Erythroblast (primary cell): ENCODE measurements around the gene TBX4.

Experiments used
- GATA1 ChIP-seq: IDR thresholded peaks from 2 replicates; pipeline ENCODE4 v1.6.1; 2011; ENCODE audit warnings: low read depth, mild to moderate bottlenecking, control low read depth, low read length, moderate library complexity
- POLR2A ChIP-seq: IDR thresholded peaks from 2 replicates; pipeline ENCODE4 v1.6.1; 2011; ENCODE audit warnings: mild to moderate bottlenecking, low read length

- no peak for TF ChIP-seq POLR2A
- TF ChIP-seq GATA1, result no peak
Observed at GRCh38 chr17:61460796-61461585, 8.8 kb downstream of the TBX4 start.
